ENCODE results near the gene SAMD4A.

SAMD4A gene

DNA sequence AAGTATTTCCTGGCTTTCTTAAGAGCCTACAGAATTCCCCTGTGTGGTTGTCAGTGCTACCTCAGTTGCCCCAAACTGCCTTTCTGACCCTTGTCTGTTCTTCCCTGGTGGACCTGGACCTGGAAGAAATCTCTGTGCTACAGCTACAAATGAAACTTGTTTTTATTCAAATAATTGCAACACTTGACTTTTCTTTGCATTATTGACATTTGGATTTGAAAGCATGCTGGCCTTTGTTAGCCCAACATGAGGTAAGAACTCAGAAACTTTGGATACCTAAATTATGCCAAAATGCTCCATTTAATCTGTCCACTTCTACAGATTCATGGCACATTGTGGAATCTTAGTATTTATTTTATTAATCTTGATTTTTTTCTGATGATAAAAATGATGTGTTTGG is 142.9 kb downstream of the SAMD4A start:
- no peak for DNase-seq

DNA sequence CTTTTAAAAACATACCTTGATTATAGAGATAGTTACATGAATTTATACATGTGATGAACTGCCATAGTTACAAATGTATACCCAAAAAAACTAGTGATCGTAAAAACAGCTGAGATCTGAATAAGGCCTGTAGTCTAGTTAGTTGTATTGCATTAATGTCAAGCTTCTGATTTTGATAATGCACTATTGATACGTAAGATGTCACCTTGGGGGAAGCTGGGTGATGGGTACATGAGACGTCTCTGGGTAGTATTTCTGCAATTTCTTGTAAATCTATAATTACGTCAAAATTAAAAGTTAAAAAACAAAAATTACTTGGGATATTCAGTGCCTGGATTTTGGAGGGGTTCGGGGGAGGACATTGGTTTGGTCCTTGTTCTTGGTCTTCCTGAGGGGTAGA is 144.4 kb downstream of the SAMD4A start:
- no peak for DNase-seq

DNA sequence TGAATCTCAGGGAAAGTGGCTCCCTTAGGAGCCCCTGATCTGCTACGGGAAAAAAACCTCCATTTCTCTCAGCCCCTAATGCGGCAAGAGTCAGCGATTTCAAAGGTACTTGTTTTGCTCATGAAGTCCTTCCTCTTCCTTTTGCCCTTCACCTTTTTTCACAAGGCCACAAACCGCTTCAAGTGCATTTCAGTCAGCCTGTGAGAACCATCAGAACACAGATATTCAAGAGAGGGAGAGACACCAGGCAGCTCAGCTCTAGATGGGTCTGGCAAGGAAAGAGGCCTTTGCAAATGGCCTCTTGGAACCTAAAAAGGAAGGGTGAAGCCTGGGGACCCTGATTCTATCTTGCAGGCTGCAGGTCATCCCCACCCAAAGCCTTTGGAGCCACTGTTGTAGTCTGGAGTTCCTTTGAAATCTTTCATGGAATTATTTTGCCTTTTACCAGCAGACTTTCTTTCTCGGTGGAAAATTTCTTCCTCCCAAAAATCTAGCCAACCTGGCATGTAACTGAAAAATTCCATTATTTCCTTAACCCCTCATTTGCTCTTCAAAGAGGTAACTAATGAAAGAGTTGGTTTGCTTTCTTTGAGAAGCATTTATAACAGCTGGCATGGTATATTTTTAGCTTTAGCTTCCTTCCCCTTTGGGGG is 145.0 kb downstream of the SAMD4A start:
- no peak for DNase-seq

DNA sequence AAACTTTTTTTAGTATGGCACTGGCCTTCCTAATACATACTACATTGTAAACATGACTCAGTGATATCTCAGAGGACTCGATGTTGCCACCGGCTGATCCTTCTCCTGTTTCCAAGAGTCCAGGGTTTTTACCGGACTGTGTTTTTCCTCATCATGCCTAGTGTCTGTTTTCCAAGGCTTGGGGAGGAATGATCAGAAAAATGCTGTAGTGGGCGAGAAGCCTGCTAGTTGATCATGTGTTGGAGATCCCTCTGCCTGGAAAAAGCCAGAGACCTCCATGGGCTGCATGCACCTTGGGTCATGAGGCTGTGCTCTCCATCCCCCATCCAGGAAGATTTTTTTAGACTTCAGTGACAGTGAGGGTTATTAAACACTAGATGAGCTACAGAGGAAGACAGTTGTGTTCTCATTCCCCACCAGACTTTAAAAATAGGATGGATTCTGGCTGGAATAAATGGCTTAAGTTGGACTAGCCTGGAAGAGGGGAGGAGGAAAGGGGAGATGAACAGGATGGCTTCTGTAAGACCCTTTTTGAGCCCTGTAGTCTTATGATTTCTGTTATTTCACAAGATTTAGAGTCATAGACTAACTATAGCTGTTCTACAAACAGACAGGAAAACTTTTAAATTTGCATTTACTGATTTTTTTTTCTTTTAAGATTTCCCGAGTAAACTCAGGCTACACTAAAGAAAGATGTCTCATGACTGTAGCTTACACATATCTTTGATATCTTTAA is 145.7 kb downstream of the SAMD4A start:
- peak; percentile 57 for DNase-seq

DNA sequence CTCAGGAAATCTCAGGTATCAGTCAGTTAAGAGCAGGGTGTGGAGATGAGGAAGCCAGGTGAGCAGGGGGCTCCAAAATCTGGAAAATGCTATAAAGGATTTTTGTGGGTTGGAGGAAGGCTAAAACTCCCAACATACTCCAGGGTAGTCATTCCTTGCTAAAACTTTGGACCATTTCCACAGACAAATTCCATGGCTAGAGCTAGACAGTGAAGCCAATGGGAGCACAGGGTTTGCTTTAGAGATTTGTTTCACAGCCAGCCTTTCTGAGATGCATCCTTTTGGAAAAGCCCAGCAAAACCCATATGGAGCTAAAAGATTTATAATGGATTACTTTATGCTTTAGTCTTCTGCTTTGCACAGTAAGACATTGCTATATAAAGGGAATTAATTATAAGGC is 146.5 kb downstream of the SAMD4A start:
- no peak for DNase-seq

DNA sequence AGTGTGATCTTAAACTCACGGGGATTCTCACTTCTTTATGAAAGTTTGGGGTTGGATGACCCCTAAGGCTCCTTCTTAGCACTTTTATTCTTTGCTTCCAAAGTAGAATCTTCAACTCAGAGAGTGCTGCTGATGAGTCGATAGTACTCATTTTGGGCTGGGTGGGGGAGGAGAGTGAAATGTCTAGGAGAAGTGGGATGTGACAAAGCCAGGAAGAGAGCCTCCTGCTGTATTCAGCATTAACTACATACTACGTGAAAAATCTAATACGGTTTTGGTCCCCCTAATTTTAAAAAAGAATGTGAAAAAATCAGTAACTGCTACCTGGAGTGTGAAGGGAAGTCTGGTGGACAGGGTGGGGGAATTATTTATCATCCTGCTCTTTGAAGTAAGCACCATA is 148.3 kb downstream of the SAMD4A start:
- peak; percentile 24 for DNase-seq

DNA sequence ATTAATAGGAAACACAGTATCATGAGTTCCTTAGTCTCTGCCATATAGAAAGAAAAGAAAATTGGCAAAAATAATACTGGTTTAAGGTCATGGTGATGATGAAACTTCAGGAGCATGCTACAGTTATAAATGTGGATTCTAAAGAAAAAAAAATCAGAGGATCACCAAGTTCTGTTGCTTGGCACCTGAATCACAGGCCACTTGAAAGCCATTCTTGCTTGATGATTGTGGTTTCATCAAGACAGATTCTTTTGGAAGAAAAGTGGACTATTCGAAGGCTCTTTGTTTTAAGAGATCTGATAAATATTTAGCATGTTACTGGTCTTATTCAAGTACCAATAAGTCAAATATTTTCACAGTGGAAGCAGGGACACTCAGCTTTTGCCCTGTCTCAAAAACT is 148.9 kb downstream of the SAMD4A start:
- DNase-seq = no peak

DNA sequence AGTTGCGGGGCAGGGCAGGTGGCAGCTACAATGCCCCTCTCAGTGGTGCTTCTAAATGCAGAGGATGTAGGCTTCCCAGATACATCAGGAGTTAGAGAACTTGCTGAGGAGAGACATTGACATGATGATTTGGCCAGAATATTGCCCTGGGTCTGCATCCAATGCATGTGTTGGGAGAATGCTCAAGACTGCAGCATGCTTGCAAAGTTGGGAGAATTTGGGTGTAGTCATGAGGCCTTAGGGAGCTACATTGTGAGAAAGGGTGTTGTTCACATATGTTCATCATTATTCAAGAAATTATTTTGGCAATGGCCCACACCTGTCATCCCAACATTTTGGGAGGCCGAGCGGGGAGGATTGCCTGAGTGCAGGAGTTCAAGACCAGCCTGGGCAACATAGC is 149.9 kb downstream of the SAMD4A start:
- no peak for DNase-seq

DNA sequence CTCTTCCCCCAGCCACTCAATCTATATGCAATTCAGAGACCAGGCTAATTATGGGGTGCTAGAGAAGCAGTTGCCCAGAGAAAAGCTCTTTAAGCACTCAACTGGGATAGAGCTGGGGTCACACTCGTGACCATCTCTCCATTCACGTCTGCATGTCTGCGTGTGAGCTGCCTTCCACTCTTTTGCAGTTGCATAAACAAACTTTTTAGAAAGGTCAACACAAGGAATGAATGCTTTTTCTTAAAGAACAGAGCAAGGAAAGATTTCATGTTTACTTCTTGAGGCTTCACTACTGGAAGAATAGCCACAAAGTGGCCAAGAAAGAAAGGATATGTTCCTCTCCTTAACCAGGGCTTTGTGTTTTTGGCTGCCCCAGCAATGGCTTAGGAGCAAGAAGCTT is 151.1 kb downstream of the SAMD4A start:
- DNase-seq = no peak

DNA sequence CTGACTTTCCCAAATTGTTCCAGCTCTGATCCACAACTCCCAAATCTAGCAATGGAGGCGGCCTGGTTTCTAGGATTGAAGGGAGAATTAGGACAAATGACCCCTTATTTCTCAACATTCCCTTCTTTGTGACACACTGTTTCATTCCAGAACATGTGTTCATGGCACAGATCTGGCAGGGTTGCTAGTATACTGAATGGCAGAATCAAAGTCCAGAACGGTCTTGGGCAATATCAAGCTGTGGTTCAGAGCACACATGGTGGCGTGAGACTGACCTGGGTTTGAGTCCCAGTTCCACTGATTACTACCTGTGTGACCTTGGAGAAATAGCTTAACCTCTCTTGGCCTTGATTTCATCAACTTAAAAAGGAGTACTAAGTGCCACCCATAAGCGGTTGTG is 152.5 kb downstream of the SAMD4A start:
- DNase-seq = no peak

DNA sequence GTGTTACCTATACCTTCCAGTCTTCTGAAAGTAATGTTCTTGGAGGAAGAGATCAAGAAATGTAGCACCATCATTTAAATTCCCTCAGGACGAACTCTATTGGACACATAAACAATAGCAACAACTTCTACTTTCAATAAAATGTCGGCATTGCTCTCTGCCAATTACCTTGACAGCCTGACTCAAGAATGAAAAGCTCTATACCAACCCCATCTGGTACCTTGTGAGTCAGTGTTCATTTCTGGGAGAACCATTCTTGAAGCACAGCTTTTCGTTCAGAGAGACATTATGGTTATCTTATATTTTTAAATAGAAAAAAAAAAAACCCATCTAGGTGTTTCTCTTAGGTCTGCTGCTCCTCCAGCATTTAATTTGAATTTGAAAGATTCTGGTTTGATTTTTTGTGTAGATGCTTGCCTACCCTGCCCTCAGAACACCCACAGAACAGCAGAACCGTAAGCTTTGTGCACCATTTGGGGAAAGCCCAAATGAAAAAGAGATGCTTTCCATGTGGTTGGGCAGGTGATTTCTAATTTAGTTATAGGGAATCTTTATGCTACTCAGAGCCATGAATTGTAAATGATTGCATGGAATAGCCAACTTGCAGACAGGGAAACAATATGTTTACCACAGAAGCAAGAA is 156.0 kb downstream of the SAMD4A start:
- peak; percentile 42 for DNase-seq

DNA sequence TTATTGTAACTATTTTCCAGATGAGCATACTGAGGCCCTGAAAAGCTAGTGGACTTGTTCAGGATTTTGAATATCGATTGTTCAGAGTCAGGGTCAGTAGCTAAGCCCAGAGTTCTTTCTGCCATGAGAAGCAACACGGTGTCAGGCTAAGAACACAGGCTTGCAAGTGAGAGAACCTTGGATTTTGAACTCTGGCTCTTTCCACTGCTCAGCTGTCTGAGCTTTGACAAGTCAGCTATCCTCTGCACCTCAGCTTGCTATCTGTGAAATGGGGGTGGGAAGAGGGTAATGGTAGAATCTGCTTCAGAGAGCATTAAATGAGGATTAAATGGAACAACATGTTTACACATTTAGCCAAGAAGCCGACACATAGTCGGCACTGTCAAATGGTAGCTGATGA is 157.2 kb downstream of the SAMD4A start:
- DNase-seq = no peak

DNA sequence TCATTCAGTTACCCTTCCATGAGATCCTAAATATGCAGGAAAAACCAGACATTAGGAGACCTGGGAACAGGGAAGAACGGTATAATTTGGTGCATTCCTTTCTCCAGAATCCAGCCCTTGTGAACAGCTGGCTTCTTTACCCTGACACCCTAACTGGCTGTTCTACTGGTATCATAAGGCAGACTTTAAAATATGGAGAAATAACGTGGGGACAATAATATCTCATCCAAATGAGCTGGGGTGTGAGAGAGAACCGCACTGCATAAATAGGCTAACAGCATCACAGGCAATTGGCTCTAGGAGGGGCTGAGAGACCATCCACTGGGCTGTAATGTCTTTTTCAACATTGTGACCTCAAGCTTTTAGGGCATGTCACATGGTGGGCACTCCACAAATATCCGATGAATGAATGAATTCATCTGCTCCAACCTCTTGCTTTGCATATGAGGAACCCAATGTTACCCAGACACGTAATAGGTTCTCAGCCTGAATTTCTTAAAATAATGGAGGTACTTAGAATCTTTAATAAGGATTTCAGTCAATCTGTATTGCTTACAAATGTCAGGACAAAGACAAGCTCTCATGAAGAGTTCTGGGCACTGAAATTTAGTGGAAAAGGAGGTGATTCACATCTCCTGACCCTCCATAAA is 157.9 kb downstream of the SAMD4A start:
- no peak for DNase-seq

DNA sequence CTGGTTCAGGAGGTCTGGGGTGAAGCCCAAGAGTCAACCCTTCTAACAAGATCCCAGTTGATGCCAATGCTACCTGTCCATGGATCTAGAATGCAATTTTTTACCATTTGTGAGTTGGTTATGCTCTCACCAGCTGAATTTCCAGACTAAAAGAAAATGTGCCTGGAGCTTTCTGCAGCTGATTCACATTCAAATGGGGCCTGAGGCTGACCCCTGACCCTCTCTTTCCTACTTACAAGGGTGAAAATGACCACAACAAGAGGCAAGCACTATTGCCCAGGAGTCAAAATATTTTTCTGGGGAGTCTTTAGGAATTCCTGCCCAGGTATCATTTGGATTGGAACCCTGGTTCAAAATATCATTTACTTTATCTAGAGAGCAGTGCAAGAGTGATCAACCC is 159.1 kb downstream of the SAMD4A start:
- no peak for DNase-seq

DNA sequence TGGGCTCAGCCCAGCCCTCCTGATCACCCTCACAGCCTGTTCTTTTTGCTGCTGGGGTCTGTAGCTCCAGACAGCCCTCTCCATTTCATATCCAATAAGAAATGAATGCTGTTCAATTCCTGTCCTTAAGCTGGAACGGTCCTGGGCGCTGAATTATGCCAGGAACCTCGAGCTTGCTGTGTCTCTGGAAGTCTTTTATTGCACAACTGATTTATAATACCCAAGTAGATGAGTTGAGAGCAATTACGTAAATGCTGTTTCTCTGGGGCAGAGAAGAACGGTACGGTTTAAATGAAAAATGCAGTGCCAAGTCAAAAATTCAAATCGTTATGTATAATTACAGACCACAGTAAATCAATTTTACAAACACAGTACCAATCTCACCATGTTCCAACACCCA is 161.0 kb downstream of the SAMD4A start:
- DNase-seq = no peak

DNA sequence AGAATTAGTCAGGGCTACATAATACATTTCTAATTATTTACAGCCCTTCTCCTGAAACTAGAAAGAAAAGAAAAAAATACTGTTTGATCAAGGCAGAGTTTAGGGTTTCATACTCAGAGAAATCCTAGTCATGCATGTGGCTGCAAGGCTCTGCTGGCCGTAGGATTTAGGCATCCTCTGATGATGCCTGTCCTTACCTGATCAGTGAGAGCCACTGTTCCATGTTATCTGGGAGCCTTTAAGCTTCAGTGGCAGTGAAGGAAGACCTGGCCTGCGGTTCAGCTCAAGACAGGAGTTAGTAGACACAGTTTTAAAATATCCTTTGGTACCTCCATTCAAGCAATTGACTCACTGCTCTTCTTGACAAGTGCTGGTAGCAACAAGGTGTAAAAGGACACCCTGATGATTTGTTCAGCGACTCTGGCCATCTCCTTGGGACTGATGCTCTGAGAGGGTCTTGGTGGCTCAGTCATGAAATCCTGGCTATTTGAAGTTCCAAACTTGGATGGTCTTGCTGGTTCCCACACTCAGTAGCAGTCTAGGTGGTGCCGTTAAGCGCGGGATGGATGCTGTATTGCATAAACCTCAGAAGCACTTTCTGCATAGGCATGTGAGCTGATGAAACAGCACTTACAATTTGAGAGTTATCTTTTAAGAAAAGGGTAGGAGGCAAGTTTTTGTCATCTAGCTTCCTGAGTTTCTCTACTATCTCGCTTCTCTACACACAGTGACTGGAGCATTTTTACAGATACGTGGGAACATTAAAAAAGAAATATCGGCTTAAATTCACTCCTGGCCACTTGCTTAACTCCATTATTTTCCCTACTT is 162.0 kb downstream of the SAMD4A start:
- peak; percentile 47 for DNase-seq

DNA sequence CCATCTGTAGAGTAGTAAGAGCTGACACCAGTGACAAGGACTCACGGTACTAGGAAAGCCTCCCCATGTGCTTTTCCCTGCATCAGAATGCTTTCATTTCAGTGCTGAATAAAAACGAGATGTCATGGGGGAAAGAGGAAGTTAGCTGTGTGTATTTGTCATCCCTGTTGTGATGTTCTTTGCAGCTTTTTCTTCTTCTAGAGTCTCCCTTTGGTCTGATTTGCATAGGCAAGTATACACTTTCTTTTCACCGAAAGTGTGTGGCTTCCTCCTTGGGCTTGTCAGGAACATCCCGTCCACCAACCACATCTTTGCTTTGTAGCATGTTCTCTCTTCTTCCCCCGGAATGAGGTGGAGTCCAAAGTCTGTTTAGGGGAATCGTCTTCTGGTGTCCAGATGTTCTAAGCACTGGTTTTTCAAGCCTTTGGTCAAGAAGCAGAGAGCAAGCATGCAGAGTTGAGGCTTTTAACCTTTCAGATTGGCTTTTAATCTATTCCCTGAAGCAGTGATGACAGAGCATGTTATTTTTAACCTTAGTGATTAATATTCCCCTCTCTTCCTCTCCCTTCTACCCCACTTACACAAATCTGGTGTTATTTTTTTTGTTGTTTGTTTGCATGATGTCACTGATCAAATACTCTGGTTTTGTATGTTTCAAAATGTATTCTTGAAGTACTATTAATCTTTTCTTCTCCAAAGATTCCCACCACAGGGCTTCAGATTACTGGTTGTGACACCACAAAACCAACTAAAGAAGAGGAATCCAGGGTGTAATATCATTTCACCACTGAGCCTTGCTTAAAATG is 163.4 kb downstream of the SAMD4A start:
- DNase-seq = peak; percentile 97

DNA sequence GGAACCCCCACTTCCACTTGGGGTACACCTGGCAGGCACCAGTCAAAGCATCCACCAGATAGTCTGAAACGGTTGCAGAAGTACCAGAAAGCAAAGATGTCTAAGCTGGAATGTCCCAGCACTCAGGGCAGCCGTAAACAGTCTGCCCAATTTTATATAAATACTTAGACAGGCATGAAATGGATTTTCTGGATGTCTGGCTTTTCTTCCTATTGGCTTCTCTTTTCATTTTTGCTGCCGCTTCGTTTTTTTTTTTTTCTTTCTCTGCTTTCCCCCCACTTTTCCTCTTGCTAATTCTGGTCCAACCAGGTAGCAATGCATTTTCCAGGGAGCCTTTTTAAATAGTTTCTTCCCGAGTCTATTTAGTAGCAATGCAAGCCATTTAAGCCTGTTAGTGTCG is 168.0 kb downstream of the SAMD4A start:
- DNase-seq = no peak

DNA sequence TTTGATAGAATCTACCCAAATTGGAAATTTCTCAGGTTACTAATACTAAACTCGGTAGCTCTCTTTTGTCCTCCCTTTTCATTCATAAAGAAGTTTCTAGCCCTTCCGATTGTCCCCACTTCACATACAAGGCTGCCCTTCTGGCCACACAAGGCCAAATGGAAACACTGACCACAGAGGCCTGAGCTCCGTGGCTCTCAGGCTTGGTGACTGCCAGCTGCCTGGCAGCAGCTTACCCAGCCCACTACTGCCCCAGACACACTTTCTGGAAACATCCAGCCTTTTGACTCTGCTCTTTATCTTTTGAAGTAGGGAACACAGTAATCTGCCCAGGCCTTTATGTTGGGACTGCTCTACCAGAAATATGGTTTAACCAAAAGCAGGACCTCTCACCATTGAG is 168.5 kb downstream of the SAMD4A start:
- DNase-seq = no peak

DNA sequence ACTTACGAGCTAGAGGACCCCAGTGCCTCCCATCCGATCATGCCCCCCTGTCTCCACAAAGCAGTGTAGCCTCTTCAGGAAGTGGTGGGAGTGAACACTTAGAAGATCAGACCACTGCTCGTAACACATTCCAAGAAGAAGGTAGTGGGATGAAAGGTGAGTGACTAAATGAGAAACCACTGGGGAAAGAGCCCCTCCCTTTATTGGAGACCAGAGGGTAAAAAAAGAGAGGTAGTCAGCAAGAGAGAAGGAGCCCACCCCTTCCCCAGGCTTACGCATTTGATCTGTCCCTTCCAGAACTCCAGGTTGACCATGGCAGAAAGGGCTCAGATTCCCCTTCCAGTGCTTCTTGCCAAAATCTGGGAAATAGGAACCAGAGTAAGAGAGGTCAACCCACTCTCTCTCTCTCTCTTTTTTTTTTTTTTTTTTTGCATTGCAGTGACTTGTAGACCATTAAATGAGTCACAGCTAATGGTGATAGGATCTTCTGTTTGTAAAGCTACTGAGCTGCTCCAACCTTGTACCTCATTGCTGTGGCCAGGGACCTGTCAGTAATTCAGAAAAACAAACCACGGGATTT is 170.3 kb downstream of the SAMD4A start:
- DNase-seq = peak; percentile 11

DNA sequence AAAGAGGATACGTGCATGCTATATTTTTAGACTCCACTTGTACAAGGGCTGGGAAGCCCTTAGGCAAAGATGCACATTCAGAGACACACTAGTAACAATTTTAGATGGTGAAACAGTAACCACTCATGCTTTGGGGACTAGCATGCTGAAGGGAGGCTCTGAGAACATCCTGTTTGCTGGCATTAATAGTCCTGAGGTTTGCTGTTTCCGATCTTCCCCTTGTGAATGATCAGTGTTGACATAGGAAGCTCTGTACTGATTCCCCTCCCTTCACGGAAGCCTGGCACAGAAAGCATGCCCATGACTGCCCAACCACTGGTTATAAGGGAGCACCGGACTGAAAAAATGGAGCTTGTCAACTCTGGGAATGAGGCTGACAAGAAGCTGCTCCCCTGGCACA is 171.1 kb downstream of the SAMD4A start:
- peak; percentile 6 for DNase-seq

DNA sequence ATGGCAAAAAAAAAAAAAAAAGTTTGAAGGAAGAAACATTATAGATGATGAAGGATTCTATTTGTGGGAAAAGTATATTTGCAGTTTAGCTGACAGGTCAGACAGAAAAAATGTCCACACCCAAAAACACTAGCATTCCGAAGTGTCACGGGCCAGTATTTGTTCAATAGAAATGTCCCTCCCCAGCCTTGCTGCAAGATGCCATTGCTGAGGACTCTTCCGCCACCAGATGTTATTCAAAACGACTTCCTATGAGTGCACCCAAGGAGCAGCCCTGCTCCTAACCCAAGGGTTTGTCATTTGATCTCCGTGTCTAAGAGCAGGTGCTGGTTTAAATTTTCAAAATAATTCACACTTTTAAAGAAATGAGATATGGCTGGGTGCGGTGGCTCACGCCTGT is 172.6 kb downstream of the SAMD4A start:
- DNase-seq = no peak

Data from inflammatory macrophage treated with lipopolysaccharide for 4 hours (primary cell).